ENCODE measurements around the gene DAZAP2.
"Not testable (repeated sequence)": the region's sequence is repeated elsewhere in the genome, so short reads cannot be mapped to it uniquely, and the experiment has no call there.

Gene DAZAP2

GRCh38 chr12:51217133-51217967 is 21.3 kb upstream of the DAZAP2 start:
- peak; percentile 39 to 42 for ATAC-seq

- peak; percentile 83 to 85 for ATAC-seq
Observed at GRCh38 chr12:51217968-51218606, 20.5 kb upstream of the DAZAP2 start, which contains the start of gene POU6F1. POU6F1 (minus strand) TSS chr12:51218062; CDS start chr12:51206836, 11,226 bp downstream.

GRCh38 chr12:51218607-51219161 is 19.9 kb upstream of the DAZAP2 start:
- no peak for ATAC-seq

GRCh38 chr12:51219322-51219721 is 19.3 kb upstream of the DAZAP2 start:
- ATAC-seq: no peak

GRCh38 chr12:51219857-51220256 is 18.8 kb upstream of the DAZAP2 start:
- not testable (repeated sequence) for ATAC-seq

- no peak for ATAC-seq
Observed at GRCh38 chr12:51222461-51222860, 16.2 kb upstream of the DAZAP2 start.

- no peak for ATAC-seq
Observed at GRCh38 chr12:51224625-51225024, 14.0 kb upstream of the DAZAP2 start.

GRCh38 chr12:51225234-51225633 is 13.4 kb upstream of the DAZAP2 start:
- ATAC-seq: no peak

- no peak for ATAC-seq
Observed at GRCh38 chr12:51225771-51226170, 12.9 kb upstream of the DAZAP2 start.

- ATAC-seq: not testable (repeated sequence)
Observed at GRCh38 chr12:51227112-51227511, 11.5 kb upstream of the DAZAP2 start.

- no peak for ATAC-seq
Observed at GRCh38 chr12:51227962-51228361, 10.7 kb upstream of the DAZAP2 start.

GRCh38 chr12:51229116-51229809 is 9.4 kb upstream of the DAZAP2 start:
- no peak for ATAC-seq

GRCh38 chr12:51232642-51233041 is 6.0 kb upstream of the DAZAP2 start:
- no peak for ATAC-seq

- no peak for ATAC-seq
Observed at GRCh38 chr12:51234530-51234929, 4.1 kb upstream of the DAZAP2 start.

- ATAC-seq: no peak
Observed at GRCh38 chr12:51238037-51238509, 553 bp upstream of the DAZAP2 start.

- no peak for ATAC-seq
Observed at GRCh38 chr12:51240971-51241370, 2.3 kb downstream of the DAZAP2 start.

GRCh38 chr12:51242120-51242519 is 3.5 kb downstream of the DAZAP2 start:
- ATAC-seq: no peak

- ATAC-seq: no peak
Observed at GRCh38 chr12:51242876-51243275, 4.2 kb downstream of the DAZAP2 start.

GRCh38 chr12:51244269-51244668 is 5.6 kb downstream of the DAZAP2 start:
- ATAC-seq: no peak

GRCh38 chr12:51245476-51246253 is 7.0 kb downstream of the DAZAP2 start:
- no peak for ATAC-seq

- peak; percentile 63 to 69 for ATAC-seq
Observed at GRCh38 chr12:51246254-51246853, 7.7 kb downstream of the DAZAP2 start.

All from activated CD4-positive, CD25-positive, alpha-beta regulatory T cell treated with anti-CD3 and anti-CD28 coated beads, Interleukin-2, amount 50 U/mL, for 24 hours (primary cell).